DMS114 treated with DMSO at 0.1 percent for 48 hours (cell line): Measurements from ENCODE around the gene SORCS2.

Source experiments
- DNase-seq: peaks from one replicate; lab custom pipeline; 2025; ENCODE audit not compliant: unreplicated experiment; lab: John Stamatoyannopoulos, UW

SORCS2 gene

DNA sequence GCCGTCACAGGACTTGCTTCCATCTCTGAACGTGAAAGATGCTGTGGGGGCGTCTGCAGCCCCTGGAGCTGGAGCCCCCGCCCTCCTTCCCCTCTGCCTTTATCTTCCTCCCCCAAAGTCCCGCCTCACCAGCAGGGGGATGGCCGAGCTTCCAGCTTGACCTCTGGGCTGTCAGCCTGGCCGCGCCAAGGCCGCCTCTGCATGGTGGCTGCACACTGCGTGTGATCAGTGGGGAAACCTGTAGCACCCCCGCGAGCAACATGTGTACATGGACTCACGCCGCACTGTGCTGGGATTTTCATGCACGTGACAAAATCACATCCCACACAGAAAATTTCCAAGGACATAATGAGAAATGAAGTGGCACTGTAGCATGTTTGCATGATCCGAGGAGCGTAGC, 268.9 kb downstream of the SORCS2 start:
- DNase-seq, result no peak

DNA sequence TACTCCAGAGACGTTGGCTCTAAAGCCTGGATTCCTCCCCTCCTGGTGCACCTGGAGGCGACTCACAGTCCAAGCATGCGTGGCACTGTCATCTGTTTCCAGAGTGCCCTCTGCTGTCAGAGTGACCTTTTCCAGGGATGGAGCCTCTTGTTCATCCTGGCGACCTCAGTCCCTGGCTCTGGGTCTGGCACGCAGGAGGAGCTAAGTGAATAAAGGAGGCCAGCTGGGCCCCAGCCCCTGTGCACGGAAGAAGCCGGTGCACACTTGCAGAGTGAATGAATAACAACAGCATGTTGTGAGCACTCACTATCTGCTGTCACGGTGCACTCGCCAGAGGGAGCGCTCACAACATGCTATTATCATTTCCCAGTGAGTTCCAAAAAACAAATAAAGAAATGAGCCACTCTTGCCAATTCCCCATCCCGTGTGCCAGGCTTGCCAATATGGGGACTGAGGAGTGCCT, 270.2 kb downstream of the SORCS2 start:
- no peak for DNase-seq

DNA sequence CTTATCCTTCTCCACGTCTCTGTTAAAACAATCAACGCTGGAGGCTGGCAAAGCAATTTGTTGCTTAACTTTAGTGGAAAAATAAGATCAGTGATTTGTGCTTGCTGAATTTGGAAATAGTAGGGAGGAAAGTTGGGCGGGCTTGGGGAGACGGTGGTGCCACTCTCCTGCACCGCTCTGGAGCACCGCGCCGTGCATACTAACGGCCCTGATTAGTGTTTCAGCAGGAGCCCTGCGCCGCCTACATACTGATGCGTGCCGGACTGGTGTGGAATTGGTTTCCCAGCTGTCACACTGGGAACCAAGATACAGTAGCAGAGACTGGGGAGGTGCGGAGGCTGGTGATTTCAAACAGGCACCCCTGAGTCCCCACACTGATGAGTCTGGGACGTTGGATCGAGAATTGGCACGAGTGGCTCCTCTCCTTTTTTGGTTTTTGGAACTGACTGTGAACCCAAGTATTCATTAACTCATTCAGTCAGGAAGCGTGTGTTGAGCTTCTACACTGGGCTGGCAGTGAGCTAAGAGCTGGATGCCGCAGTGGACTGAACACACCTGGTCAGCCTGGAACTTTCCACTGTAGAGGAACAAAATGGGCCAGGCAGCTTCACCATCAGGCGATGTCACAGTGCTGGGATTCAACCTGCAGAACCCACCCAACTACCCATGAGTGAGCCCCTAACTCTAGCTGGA, 271.4 kb downstream of the SORCS2 start:
- no peak for DNase-seq

DNA sequence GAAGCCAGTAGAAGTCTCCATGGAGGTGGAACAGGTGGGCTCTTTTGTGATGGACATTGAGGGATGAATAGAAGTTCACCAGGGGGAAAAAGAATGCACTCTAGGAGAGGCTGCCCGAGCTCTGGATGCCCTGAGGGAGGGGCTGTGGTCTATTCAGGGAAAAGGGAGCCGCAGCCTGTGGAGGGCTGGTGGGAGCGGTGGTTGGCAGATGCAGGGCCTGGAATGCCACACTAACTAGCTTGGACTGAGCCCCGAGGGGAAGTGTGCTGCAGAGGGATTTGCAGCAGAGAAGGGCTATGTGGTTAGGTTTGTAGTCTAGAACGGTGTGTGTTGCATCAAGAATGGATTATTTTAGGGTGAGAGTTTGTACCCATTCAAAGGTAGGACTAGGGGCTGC, 271.9 kb downstream of the SORCS2 start:
- no peak for DNase-seq

DNA sequence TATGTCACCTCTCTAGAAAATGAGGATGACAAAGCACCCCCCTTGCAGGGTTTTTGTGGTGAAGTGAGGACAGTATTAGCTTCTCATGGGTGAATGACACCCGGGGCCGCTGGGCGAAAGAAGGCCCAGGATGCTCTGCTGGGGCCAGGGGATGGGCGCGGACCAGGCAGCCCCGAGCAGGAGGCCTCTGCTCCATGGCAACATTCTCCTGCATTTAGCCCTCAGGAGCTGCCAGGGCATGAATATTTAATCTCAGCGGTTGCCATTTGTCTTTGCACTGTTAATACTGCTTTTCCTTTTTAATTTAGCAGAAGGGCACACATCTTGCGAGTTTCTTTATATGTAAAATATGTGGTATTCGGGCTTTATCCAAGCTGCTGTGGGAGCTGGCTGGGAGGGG, 272.7 kb downstream of the SORCS2 start:
- DNase-seq, result no peak

DNA sequence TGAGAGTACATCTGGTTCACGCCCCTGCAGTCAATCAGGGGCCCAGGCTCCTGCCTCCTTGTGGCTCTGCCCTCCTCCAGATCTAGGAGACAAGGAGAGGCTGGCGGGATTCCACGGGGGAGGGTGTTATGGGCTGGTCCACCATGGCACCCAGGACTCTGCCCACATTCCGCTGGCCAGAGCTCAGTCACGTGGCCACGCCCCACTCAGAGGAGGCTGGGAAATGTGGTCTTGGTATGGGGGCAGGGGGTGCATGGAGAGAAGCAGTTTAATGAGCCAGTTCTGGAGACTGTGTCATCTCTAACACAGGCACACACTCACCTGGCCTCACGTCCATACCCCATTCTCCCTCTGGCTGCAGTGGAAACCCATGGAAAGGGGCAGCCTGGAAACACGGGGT, 273.9 kb downstream of the SORCS2 start:
- DNase-seq, result no peak

DNA sequence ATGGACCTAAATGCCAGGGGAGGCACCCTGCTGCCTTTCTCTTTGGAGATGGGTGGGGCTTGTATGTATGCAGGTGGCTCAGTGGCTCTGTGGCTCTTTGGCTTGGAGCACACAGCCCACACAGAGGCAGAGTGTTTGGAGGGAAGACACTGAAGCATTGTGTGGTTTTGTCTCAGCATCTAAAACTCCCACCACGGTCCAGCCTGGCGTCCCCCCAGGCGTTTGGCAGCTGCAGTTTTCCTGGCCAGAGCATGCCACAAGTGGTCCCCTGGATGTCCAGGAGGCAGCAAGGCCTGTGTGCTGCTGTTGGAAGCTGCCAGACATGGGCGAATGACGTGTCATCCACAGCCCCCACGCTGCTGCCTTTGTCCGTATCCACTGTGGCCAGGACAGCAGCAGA, 274.6 kb downstream of the SORCS2 start:
- DNase-seq, result no peak

DNA sequence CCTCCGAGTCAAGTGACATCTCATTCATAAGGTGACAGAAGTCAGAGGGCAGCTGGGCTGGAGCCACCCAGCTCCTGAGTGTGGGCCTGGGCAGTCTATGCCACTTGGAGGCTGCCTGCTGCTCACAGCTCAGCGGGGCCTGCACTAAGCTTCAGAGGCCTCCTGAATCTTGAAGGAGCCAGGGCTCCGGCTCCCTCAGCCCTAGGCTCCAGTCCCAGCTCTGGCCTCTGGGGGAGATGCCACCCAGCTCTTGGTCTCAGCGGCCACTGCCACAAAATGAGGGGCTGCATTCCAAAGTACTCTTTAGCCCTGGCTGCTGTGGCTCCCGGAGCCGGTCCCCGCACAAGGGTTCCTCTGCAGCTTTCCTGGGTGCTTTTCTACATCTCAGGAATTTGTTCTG, 275.1 kb downstream of the SORCS2 start:
- no peak for DNase-seq

DNA sequence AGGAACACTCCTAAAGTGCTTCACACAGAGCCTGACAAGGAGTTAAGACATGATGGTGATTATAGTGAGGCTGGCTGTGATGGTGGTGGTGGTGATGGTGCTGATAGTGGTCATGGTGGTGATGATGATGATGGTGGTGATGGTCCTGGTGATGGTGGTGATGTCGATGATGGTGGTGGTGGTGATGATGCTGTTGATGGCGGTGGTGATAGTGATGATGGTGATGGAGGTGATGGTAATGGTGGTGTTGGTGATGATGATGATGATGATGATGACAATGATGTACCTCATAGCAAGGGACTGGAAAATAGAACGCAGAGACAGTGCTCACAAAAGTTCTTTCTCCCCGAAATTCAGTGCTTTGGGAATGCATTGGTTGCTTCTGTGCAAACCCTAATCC, 276.7 kb downstream of the SORCS2 start:
- no peak for DNase-seq

DNA sequence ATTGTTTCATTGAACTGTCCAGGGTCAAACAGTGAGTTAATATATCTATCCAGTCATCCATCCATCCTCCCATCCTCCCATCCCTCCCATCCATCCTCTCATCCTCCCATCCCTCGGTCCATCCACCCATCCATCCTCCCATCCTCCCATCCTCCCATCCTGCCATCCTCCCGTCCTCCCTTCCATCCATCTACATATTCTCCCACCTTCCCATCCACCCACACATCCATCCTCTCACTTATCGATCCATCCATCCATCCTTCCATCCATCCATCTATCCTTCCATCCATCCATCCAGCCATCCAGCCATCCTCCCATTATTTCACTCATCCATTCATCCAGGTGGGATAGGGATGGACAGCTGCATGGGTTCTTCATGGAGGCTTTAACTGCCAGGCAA, 277.8 kb downstream of the SORCS2 start:
- DNase-seq, result no peak

DNA sequence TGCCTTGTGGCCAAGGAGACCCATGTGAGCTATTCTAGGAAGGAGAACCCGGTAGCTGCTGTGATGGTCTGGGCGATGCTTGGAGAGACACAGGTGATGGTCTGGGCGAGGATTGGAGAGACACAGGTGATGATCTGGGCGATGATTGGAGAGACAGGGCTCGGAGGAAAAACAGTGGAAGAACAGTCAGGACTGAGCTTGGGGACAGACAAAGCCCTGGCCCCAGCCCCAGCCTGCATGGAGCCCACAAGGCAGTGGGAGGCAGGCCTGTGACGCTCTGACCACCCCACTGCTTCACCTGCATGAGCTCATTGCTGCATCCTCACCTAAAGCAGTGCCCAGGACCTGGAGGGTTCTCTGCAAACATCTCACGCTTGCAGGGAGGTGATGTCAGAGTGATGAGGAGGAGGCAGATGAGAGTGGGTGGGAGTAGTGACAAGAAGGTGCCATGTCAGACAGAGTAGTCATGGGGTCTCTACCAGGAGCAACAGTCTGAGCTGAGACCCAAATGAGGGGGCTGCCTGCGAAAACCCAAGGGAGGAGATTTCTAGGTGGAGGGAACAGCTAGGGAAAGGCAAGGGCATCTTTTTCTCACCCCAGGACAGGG, 278.3 kb downstream of the SORCS2 start:
- no peak for DNase-seq

DNA sequence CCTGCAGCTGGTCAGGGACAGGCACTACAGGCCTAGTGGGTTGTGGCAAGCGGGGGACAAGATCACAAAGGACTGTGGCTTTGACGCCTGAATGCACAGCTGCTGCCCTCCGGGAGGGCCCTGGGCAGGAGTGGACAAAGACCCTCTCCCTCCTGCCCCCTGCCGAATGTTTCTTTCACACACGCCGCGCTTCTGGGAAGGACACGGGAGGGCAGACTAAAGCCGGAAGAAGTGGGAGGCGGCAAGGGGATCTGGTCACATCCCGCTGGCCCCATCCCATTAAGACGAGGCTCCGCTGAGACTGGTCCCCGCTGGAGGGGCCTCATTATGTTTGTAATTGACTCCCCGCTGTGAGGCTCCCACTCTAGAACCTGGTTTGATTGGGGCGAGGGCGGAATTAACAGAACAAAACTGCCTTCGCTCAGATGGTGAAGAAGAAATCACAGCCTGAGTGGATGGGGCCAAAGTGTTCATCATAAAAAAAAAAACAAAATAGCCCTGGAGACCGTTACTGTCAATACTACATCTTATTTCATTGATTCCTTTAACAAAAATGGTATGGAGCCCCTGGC, 280.2 kb downstream of the SORCS2 start:
- no peak for DNase-seq

DNA sequence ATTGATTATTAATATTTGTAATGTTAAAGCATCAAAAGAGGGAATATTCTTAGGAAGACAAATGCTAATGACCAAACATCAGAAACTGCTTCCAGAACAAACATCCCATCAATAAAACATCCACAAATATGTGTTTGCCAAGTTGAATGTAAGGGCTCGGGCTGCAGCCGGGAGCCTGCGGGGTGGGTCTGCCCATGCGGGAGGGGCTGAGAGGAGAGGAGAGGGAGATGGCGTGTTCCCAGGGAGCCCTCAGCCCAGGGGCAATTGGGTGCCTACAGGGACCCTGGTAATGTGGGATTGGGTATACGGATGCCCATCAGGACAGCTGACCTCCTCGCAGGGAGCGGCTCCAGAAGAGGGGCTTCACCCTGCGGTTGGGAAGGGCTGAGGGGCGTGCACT, 280.7 kb downstream of the SORCS2 start:
- no peak for DNase-seq

DNA sequence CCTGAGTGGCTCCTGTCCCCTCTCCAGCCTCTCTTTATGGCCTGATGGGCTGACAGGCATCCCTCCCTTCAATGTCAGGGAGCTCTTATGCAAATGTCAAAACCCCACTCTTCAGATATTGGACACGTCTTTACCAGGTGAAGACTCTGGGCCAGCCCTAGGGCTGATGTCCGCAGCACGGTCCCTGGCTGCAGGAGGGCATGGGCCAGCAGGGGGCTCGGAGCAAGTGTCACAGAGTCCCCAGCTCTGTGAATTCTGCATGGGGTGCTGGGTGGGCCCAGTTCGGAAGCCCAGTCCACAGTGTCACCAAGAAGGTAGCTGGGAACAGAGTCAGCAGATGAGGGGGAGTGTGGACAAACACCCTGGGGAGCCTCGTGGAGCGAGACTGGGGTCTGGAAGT, 282.0 kb downstream of the SORCS2 start:
- no peak for DNase-seq

DNA sequence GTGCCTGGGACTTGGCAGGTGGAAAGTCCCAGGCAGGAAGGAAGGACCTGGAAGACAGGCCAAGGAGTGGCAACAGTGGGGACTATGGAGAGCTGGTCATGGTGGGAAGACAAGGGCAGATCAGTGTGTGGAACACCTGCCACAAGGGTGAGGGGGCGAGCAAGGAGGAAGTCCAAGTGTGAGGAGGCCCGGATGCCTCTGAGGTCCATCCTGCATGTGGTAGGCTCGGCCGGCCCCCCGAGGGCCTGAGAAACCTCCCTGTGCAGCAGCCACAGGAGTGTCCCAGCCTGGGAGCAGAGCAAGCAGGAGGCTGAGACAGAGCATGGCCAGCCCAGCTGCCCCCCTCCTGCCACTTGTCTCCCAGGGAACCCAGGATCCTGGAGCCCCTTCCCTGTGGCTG, 282.9 kb downstream of the SORCS2 start:
- DNase-seq, result no peak

DNA sequence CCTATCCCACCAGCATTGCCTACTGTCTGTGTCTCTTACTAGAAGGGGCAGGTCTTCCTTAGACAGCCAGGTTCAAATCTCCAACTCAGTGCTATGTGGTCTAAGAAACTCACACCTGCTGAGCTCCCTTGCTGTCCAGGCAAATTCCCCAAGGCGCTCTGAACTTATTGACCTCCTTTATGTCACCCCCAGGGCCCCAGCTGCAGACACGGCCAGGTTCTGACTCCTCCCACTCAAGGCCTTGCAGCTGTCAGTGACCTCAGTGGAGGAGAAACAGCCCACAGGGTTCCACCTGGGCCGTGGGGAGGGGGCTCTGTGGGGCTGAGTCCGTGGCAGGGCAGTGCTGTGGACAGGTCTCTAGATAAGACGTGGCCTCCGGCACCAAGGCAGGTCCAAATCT, 284.5 kb downstream of the SORCS2 start:
- no peak for DNase-seq

DNA sequence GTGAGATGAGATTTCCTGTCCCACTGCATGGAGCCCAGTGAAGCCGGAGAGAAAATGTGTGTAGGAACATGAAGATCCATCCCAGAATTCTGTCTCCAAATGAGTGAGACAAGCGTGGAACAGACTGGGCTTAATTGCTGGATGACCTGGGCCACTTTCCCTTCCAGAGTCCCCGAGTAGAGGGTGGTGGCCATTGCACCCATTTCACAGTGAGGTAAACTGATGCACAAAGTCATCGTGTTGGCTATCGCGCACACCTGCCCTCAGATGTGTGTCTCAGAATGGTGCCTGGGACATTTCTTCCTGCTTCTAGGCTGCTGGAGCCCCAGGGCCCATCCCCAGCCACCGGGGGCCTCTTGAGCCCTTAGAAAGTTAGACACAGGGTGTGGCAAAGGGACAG, 285.4 kb downstream of the SORCS2 start:
- no peak for DNase-seq

DNA sequence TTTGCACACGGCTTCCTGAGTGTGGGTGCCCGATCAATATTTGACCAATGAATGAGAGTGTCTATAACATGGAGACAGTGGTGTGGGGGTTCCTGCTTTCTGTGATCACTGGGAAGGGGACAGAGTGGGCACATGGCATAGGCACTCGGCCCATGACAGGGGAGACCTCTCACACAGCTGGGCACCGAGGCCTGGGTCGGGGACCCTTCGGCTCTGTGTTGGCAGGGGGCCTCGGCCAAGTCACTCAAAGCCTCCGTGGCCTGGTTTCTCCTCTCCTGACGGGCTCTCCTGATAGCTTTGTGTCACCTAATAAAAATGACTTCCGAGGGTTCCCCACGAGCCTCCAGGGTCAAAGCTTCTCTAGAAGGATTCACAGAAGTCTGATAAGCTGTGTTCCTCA, 286.3 kb downstream of the SORCS2 start:
- no peak for DNase-seq

DNA sequence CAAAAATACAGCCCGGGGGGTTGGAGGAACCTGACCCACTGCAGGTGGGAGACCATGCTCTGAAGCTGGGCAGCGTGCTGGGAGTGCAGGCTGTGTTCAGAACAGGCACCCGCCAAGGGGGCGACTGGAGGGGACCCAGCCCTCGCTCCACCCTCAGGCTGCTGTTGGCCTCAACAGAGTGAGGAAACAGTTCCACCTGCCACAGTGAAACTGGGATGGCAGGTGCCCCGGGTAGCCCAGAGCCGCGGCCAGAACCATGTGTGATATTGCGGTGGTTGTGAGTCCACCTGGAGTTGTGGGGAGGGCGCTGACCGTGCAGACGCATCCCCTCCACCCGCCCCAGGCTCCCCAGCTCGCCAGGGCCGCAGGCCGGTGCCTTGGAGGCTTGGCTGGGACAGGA, 288.1 kb downstream of the SORCS2 start:
- DNase-seq, result no peak

DNA sequence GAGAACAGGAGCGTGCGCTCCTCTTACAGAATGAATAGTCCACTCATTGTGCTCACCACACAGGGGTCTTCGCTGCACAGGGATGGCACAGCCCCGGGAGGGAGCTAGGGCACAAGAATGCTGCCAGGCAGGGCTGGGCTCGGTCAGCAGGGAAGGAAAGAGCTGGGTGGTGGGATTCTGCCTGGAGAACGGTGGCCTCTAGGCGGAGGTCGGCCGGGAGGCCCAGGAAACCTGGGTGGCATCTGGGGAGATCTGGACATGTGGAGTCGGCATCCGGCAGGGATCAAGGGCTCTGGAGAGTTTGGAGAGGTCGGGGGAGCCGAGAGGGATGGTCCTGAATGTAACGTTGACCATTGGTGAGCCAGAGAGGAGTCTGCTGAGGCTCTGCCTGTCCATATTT, 288.9 kb downstream of the SORCS2 start:
- DNase-seq, result no peak

DNA sequence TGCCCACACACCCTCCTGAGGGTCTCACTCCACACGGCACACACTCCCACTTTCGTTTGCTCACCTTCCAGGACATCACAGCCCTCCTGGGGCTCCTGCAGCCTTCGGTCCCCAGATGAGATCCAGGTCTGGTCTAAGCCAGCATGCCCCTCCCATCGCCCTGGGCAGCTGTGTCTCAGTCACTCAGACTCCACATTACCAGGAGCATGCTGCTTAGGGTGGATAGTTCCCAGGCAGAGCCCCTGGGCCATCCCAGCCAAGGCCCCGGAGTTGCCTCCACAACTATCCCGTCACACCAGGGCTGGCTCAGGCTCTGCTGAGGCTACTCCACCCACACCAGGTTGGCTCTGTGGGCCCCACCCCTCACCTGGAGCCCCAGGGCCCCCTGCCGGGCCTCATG, 292.8 kb downstream of the SORCS2 start:
- DNase-seq, result no peak

DNA sequence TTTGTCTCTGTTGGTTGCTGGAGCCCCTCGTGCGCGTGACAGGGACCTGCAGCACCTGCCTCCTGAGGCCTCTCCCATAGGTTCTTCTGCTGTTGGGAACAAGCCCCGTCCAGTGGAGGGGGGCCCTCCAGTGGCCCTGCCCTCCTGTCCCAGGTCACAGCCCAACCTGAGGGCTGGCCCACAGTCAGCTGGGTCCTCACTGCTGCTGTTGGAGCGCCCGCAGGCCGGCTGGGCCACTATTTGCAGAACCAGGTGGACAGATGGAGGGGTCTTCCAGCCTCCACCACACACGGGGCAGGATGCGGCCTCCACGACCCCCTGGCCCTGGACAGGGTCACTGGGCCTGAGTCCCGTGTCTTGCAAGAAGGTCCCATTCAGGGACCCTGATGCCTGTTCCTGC, 293.8 kb downstream of the SORCS2 start:
- DNase-seq, result no peak

DNA sequence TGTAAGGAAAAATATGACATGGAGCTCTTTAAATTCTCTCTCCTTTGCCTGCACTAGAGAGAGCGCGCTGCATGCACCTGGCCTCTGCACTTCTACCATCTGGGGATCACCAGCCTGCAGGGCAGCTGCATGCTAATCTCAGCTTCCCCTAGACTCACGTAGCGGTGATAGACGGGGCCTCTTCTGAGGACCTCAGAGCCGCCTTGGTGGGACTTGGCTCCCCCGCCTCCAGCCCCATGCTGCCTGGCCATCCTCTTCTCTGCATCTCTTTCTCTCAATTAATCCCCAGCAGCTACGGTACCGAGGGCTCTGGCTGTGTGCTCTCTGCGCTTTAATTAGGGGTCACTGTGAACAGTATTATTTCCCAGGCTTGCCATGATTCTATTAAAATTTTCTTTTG, 295.2 kb downstream of the SORCS2 start:
- no peak for DNase-seq
